NCI-H226 (cell line): ENCODE measurements around the gene VAV2.
"Not testable (repeated sequence)": the region's sequence is repeated elsewhere in the genome, so short reads cannot be mapped to it uniquely, and the experiment has no call there.

ENCODE experiments used
- DNase-seq: peaks from one replicate; pipeline ENCODE4 v3.0.0-alpha.2; 2015

VAV2 gene

DNA sequence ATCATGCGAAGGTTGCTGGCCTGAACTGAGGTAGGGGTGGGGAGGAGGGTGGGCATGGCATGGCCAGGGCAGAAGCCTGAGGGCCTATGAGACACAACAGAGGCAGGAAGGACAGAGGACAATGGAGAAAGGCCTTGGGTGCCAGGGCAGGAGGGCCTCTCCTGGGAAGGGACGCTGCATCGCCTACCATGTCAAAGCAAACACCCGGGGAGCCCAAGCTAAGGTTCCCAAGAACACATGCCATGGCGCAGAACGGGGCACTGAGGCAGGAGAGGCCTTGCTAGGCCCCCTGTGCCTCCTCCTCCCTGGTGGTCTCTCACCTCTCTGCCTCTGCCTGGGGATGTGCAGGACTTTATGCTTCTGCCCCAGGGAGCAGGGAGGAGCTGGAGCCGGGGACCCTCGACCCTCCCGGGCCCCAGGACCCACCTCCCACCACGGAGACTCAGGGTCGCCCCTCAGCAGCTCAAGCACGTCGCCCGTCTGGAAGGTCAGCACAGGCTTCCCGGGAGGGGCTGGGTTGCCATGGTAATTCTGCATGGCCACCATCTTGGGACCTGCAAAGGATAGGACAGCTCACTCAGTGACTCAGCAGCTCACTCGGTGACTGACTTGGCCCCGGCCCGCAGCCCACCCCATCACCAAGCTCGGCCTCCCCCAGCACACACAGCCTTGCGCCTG lies 213.6 kb downstream of the VAV2 start:
- no peak for DNase-seq

- no peak for DNase-seq
Observed at GRCh38 chr9:133777871-133778270, 214.3 kb downstream of the VAV2 start.

GRCh38 chr9:133777068-133777791 lies 214.9 kb downstream of the VAV2 start:
- no peak for DNase-seq

GRCh38 chr9:133775951-133776905 lies 215.9 kb downstream of the VAV2 start:
- no peak for DNase-seq

- no peak for DNase-seq
Observed at GRCh38 chr9:133775291-133775690, 216.8 kb downstream of the VAV2 start.

DNA sequence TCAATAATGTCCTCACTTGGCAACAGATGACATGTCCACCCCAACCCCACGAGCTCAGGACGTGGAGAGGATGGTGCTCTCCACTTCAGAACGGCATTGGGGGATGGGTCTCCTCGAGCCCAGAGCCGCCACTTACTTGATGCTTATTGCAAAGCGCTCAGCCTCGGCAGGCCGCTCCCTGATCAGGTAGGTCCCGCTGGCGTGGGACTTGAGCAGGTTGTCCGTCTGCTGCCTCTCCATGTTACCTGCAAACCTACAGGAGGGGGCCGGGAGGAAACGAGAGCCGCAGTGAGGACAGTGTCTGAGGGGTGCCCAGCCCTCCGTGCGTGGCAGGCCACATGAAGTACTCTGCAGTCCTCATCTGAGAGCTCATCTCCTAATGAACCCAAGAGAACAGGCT lies 217.3 kb downstream of the VAV2 start:
- DNase-seq, result no peak

GRCh38 chr9:133773889-133774655 lies 218.1 kb downstream of the VAV2 start:
- DNase-seq, result no peak

DNA sequence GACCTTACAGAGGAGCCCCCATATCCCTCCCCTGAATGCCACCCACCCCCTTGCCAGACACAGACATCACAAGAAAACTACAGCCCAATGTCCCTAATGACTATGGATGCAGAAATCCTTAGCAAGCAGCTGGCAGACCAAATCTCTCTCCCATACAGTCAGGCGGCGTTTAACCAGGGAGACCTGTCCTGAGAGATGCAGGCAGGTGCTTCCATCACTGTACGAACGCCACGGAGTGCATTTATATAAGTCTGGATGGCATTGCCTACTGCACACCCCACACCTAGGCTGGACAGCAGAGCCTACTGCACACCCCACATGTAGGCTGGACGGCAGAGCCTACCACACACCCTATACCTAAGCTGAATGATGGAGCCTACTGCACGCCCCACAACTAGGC lies 219.5 kb downstream of the VAV2 start:
- no peak for DNase-seq

DNA sequence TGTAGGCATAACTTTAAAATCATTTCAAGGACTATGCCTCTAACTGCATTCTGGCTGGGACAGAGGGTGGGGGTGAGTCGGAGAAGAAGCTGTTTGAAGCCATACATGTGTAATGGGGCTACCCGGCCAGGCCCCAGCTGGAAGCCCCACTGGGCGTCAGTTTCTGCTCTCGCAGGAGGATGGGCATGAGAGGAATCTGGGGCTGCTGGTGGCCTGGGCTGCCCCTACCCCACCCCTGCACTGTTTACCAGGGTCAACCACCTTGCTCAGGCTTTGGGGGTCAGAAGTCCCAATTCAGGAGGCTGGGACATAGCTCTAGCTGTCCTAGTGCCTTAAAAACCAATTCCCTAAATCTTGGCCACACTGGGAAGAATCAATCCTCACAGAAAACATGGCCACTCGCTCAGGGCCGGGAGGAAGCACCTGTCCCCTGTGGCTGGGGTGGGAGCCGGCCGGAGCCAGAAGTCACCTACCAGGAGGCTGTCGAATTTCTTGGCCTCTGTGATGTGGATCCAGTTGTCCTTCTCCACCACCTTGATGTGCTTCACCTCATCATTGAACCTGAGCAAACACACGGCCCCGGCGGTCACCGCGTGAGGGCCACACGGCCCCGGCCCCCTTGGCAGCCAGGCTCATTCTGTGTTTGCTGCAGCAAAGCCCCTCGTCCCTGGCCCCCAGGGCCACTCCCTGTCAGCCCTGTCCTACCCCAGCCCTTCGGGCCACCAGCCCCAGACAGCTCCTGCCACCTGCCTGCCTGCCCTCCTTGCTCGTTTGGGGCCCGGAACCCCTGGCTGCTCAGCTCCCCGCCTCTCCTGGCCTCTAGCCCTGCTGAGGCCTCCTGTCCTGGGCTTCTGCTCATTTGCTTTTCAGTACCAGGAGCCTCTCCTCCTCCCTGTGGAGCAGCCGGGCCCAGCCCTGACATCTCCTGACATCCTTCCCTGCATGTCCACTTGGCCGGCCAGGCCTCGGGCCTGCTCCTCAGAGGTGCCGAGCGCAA lies 220.3 kb downstream of the VAV2 start:
- no peak for DNase-seq

GRCh38 chr9:133770076-133770777 lies 221.9 kb downstream of the VAV2 start:
- DNase-seq, result no peak

DNA sequence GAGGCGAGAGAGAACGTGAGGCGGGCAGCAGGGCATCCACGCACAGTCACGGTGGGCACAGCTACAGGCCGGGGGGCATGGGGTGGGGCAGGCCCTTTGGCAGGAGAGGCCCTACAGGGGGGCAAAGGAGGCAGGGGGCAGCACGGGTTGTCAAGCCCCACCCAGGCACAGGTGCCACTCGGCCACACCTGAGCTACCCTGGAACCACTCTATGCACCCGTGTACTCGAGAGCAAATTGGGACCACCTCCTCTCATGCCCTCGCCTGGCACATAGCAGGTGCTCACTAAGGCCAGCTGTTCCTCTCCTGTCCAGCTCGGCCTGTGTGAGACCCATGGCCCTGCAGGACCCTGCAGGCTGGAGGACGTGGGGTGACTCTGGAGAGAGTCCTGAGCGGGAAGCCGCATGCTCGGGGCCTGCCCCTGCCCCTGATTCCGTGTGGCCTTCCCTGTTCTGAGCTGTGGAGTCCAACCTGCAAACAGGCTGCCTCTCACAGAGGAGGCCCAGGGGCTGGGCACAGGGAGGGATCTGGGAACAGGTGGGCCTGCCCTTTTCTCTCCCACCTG lies 222.5 kb downstream of the VAV2 start:
- DNase-seq, result no peak

DNA sequence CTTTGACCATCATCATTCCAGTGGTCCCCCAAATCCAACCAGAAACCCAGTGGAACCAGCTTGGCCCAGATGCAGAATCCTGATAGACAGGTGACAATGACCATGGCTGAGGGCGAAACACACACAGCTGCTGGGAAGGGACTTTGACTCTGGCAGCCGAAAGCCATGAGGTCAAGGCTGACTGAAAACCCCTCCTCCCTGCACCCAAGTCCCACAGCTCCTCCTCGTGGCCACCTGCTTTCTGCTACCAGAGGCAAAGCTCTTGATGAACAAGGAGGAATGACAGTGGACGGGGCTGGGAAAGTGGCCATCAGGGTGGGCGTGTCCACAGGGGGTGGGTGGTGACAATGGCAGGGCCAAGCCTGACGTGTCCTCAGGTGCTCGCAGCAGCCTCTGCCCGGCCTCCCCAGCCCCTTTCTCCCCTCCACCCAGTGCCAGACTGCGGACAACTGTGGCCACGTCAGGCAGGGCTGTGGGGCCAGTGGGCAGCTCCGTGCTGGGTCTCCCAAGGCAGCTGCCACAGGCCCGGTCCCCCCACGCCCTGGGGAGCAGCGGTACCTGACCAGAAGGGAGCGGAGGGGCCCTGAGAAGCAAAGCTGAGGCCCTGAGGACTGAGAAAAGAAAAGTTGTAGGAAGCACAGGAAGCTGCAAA lies 223.1 kb downstream of the VAV2 start:
- DNase-seq, result no peak

DNA sequence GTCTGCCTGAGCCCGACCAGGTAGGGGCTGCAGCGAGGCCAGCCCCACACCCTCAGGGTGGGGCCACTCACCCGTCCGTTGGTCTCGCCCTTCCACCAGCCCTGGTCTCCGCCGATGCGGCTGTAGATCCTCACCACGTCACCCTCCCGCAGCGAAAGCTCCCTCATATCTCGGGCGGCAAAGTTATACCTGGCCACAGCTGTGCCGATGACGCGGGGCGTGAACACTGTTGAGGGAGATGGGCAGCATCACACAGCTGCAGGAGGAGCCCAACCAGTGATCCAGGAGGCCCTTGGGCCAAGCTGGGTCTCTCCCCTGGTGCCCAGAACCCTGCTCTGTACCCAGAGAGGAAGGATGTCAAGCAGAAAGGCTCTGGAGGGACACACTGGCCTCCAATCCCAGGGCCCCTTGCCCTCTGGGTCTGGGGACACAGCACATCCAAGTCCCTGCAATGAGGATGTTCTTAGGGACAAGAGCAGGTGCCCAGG lies 223.7 kb downstream of the VAV2 start:
- no peak for DNase-seq

- no peak for DNase-seq
Observed at GRCh38 chr9:133767625-133768024, 224.5 kb downstream of the VAV2 start.

- DNase-seq, result no peak
Observed at GRCh38 chr9:133767008-133767407, 225.1 kb downstream of the VAV2 start.

DNA sequence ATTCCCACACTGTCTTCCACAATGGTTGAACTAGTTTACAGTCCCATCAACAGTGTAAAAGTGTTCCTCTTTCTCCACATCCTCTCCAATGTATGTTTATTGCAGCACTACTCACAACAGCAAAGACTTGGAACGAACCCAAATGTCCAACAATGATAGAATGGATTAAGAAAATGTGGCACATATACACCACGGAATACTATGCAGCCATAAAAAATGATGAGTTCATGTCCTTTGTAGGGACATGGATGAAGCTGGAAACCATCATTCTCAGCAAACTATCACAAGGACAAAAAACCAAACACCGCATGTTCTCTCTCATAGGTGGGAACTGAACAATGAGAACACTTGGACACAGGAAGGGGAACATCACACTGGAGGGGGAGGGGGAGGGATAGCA lies 225.9 kb downstream of the VAV2 start:
- DNase-seq, result not testable (repeated sequence)

GRCh38 chr9:133763272-133764183 lies 228.6 kb downstream of the VAV2 start:
- DNase-seq, result peak; percentile 42

- no peak for DNase-seq
Observed at GRCh38 chr9:133762488-133763271, 229.4 kb downstream of the VAV2 start.
